ENCODE results near the gene PDE6B. TPM values are rescaled to one million over a fixed set of nuclear protein-coding genes. Genes with fewer than 3 reads are reported as not detected.

Gene PDE6B
- total RNA-seq, 1 donor from 2014 or later, result 0.83 TPM

DNA sequence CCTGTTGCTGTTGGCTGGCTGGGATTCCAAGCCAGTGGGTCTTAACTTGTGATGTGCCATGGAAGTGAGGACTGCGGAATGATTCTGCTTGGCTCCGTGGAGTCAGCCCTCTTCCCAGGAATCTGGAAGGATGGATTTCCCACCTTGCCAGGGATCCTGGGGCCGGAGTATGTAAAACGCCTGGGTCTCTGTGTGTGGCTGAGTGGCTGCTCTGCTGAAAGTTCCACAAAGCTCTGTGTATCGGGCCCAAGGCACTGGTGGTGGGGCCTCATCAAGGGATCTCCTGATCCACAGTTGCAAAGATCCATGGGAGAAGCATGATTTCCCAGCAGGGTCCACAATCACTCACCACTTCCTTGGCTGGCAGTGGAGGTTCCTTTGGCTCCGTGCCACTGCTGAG, 25.2 kb upstream of the PDE6B start:
- ATAC-seq (no peak), DNase-seq (ENCODE audit: low spot score) (no peak)

- DNase-seq (ENCODE audit: low spot score) (no peak), ATAC-seq (no peak)
Observed at GRCh38 chr4:600850-601515, 24.4 kb upstream of the PDE6B start.

DNA sequence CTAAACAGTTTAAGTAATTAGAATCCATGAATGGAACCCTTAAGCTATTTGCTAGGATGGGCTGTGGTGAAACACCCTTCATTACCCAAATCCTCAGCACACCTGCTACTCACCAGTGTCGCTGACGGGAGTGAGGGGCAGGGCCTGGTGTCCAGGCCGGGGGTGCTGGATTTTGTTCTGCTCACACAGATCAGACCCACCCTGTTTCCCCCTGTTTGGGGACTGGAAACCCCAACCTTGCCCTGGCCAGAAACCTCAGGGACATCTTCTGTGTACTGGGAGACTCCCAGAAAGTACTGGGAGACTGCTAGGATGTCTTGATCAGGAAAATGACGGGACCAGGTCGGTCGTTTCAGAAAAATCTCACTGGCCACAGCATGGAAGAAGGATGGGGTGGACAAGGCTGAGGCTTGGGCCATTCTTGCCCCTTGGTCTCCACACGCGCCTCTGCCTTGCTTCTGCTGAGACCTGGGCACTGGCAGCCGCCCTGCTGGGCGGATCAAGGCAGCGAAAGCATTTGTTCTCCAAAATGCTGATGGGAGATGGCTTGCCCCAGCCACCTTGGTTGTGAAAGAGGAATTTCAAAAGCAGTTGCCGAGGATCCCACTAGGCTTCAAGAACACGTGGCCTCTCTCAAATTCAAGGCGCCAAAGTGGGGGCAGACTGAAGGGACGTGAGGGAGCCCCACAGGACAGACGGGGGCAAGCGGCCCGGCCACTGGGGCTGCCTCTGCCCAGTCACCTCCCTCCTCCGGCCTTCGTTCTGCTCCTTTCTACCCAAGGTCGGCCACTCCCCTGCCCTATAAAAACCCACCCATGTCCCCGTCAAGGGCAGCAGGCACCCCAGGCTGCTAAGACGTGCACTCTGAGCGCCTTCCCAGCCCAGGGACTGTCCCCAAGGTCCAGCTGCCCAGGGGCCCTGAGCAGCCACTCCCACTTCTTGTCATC, 23.5 kb upstream of the PDE6B start:
- DNase-seq (ENCODE audit: low spot score) (no peak), ATAC-seq (no peak)

- DNase-seq (ENCODE audit: low spot score), result no peak
- no peak for ATAC-seq
Observed at GRCh38 chr4:602559-602942, 22.8 kb upstream of the PDE6B start.

GRCh38 chr4:604131-604530, 21.2 kb upstream of the PDE6B start:
- no peak for DNase-seq (ENCODE audit: low spot score)

GRCh38 chr4:605702-606425, 19.5 kb upstream of the PDE6B start:
- ATAC-seq, result no peak
- no peak for DNase-seq (ENCODE audit: low spot score)

More at GRCh38 chr4:604131-604530, 21.2 kb upstream of the PDE6B start:
- ATAC-seq, result no peak

DNA sequence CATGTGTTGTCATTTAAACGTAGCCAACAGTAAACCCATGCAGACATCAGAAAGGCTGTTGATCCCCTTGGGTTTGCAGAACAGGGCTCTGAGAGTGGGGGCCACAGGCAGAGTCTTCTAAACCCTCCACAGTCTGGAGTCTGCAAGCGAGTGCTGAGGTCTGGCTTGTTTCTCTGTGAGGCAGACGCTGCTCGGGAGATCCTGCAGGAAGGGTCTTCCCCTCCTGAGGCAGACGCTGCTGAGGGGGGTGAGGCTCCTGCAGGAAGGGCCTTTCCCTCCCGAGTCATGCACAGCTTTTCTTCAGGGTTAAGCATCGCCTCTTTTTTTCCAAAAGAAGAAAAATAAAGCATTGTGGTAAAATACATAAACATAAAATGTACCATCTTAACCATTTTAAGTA, 17.1 kb upstream of the PDE6B start:
- DNase-seq (ENCODE audit: low spot score) (no peak), ATAC-seq (no peak)

- ATAC-seq (no peak), DNase-seq (ENCODE audit: low spot score) (peak; percentile 30)
Observed at GRCh38 chr4:609400-610050, 15.8 kb upstream of the PDE6B start.

GRCh38 chr4:610411-611261, 14.7 kb upstream of the PDE6B start:
- DNase-seq (ENCODE audit: low spot score), result peak; percentile 47
- peak; percentile 76 for ATAC-seq

DNA sequence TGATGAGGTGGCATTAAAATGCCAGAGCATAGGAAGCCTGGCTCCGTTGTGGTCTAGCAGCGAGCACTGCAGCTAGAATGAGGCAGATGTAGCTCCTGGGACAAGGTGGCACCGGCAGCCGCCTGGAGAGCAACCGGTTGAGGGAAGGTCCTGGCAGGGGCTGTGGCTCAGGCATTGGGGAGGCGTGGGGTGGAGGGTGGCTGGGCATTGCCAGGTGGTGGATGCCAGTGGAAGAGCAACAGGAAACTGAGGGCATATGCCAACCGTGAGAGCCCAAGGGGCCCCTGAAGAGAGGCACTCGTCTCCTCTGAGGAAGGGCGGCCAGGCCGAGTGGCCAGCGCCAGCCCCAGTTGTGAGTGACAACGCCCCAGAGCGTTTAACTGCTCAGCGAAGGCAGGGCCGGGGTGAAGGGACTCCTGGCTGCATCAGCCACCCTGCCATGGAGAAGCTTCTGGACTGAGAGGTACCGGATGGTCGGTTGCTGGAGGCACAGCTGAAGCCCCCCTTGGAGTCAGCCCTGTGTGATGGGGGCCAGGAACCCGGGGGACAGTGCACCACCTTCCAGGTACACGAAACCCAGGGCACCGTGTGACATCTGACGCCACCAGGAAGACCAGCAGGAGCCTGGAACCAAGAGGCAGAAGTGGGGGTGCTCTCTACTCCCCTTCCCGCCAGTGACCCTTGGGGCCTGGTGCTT, 13.2 kb upstream of the PDE6B start:
- peak; percentile 31 for DNase-seq (ENCODE audit: low spot score)
- ATAC-seq, result no peak

DNA sequence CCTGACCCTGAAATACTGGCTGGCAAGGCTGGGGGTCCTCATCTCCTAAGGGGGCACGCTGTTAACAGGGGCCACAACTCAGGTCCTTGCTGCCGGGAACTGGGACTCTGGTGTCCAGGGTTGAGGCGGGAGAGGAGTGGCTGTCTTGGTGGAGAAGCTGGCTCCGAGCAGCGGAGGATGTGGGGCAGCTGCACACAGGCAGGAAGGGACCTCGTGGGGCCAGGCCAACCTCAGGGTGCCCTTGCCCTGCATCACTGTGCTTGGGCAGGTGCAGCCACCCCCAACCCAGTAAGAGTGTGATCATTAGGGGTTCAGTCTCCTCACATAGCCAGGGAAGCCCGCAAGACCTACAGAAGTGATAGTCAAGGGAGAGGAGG, 12.6 kb upstream of the PDE6B start:
- ATAC-seq, result no peak
- peak; percentile 28 for DNase-seq (ENCODE audit: low spot score)

DNA sequence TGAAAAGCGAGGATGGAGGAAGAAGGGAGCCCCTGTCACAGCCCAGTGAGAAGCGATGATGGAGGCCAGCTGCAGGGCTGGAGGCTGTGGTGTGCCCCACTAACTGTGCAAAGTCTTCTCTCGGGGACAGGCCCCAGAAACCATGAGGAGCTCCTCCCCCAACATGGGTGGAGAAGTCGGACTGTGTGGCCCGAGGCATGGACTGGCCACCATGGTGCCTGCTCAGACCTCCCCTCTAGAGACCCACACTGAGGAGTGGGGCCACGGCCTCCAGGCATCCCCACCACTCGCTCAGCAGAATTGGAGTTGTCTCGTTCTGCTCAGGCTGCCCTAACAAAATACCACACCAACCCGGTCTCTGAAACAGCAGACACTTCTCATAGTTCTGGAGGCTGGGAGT, 12.2 kb upstream of the PDE6B start:
- no peak for ATAC-seq
- peak; percentile 24 for DNase-seq (ENCODE audit: low spot score)

DNA sequence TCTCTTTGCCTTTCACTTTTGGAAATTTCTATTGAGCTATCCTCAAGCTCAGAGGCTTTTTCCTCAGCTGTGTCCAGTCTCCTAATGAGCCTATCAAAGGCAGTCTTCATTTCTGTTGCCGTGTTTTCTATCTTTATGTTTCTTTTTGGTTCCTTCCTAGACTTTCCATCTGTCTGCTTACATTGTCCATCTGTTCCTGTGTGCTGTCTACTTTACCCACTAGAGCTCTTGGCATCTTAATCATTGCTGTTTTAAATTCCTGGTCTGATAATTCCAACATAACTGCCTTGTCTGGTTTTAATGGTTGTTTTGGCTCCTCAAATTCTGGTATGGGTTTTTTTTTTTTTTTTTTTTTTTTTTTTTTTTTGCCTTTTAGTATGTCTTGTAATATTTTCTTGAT, 9.3 kb upstream of the PDE6B start:
- ATAC-seq (no peak), DNase-seq (ENCODE audit: low spot score) (no peak)

DNA sequence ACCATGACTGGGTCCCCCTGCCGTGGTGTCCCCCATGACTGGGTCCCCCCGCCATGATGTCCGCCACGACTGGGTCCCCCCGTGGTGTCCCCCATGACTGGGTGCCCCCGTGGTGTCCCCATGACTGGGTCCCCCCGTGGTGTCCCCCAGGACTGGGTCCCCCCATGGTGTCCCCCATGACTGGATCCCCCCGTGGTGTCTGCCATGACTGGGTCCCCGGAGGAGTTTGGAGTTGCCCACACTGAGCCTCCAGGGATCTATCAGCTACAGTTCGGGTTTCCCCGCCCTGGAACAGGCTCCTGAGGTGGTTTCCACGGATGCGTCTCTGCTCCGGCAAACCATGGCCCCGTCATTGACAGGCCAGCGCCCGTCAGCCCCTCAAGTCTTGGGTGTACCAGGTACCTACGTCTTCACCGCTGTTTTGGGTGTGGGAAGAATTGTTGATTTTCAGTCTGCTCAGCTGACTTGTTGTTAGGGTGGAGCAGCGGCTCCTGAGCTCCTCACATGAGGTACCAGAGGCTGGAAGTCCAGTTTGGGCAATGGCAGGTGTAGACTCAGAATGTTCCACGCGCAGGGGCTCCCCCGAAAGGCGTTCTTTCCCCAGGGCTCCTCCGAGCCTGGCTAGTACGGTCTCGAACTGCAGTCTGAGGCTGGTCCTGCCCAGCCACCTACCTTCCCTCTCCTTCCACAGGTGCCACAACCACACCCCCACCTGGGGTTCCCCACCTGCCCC, 8.3 kb upstream of the PDE6B start:
- ATAC-seq (no peak), DNase-seq (ENCODE audit: low spot score) (peak; percentile 28)

- ATAC-seq, result no peak
- peak; percentile 39 for DNase-seq (ENCODE audit: low spot score)
Observed at GRCh38 chr4:617644-618641, 7.4 kb upstream of the PDE6B start.

DNA sequence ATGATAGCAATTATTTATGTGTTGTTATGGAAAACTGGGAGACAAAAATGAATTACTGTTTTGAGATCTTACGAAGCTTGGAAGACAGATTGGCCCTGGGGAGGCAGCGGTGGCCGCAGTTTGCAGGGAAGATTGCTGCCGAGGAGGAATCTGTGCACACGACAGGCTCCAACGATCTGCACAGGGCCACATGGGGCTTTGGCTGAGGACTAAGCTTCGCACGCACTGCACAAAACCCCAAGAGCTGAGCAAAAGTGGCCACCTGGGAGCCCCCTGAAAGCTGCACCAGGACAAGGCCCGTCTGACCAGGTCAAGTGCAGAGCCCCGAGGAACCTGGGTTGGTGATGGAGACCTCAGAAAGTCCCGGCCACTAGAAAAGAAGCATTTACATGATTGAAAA, 5.2 kb upstream of the PDE6B start:
- DNase-seq (ENCODE audit: low spot score), result peak; percentile 26
- ATAC-seq, result no peak

- DNase-seq (ENCODE audit: low spot score) (no peak), ATAC-seq (no peak)
Observed at GRCh38 chr4:620851-621261, 4.5 kb upstream of the PDE6B start.

Measured in left lobe of liver (tissue), 2 donors.